HG03097 (cell line): ENCODE results near the gene VIPAS39.

Experiments used
- ATAC-seq: cut with Tn5 transposase; IDR thresholded peaks from one replicate; pipeline ENCODE4 v1.9.1; 2021; ENCODE audit not compliant: unreplicated experiment, low FRiP score

The VIPAS39 gene

GRCh38 chr14:77457522-77458248, at the start of gene VIPAS39, which contains the start of gene AHSA1:
VIPAS39 (minus strand) TSS chr14:77457601; CDS start chr14:77454102, 3,499 bp downstream.
AHSA1 (plus strand) TSS chr14:77458093; CDS start chr14:77458190, 97 bp downstream.
- ATAC-seq = peak; percentile 84

- no peak for ATAC-seq
These were observed 47.6 kb upstream of the VIPAS39 start for GRCh38 chr14:77505031-77505430.

GRCh38 chr14:77503138-77503537, 45.7 kb upstream of the VIPAS39 start:
- no peak for ATAC-seq

GRCh38 chr14:77502109-77502782, 44.8 kb upstream of the VIPAS39 start:
- ATAC-seq = no peak

- no peak for ATAC-seq
These were observed 41.7 kb upstream of the VIPAS39 start for GRCh38 chr14:77498984-77499527.

GRCh38 chr14:77498120-77498979, 40.9 kb upstream of the VIPAS39 start, which contains the start of gene ISM2:
ISM2 (minus strand) TSS chr14:77498816; CDS start chr14:77498793, 23 bp downstream.
- no peak for ATAC-seq

GRCh38 chr14:77495334-77495733, 37.9 kb upstream of the VIPAS39 start:
- no peak for ATAC-seq

- no peak for ATAC-seq
These were observed 33.7 kb upstream of the VIPAS39 start for GRCh38 chr14:77491056-77491455.

- no peak for ATAC-seq
These were observed 33.1 kb upstream of the VIPAS39 start for GRCh38 chr14:77490347-77490986.

- no peak for ATAC-seq
These were observed 31.6 kb upstream of the VIPAS39 start for GRCh38 chr14:77489041-77489440.

GRCh38 chr14:77488558-77488957, 31.2 kb upstream of the VIPAS39 start:
- no peak for ATAC-seq

GRCh38 chr14:77485901-77486678, 28.7 kb upstream of the VIPAS39 start:
- no peak for ATAC-seq

GRCh38 chr14:77485256-77485655, 27.9 kb upstream of the VIPAS39 start:
- no peak for ATAC-seq

- no peak for ATAC-seq
These were observed 25.0 kb upstream of the VIPAS39 start for GRCh38 chr14:77482422-77482821.

GRCh38 chr14:77478796-77479195, 21.4 kb upstream of the VIPAS39 start:
- peak; percentile 72 for ATAC-seq

- ATAC-seq = no peak
These were observed 20.6 kb upstream of the VIPAS39 start for GRCh38 chr14:77478029-77478428.

GRCh38 chr14:77475432-77476115, 18.2 kb upstream of the VIPAS39 start:
- no peak for ATAC-seq

- no peak for ATAC-seq
These were observed 17.2 kb upstream of the VIPAS39 start for GRCh38 chr14:77474479-77475177.
